Nephron (organoid): ENCODE results near the gene IFRD2.

ENCODE experiments used
- H3K27ac Mint-ChIP-seq, 3 experiments: 2 replicates each; pipeline ENCODE4 v1.8.0; 2020; ENCODE audit warnings: mixed read lengths in 3 of 3, mild to moderate bottlenecking in 2 of 3, moderate library complexity in 1 of 3
- H3K27me3 Mint-ChIP-seq: 2 replicates; pipeline ENCODE4 v1.8.0; 2021; ENCODE audit warnings: low read depth, mild to moderate bottlenecking, moderate library complexity, mixed read lengths
- H3K36me3 Mint-ChIP-seq: 2 replicates; pipeline ENCODE4 v1.8.0; 2020; ENCODE audit warnings: low read depth, mixed read lengths
- H3K4me1 Mint-ChIP-seq: 2 replicates; pipeline ENCODE4 v1.8.0; 2020; ENCODE audit warnings: mixed read lengths
- H3K4me3 Mint-ChIP-seq, 3 experiments: 2 replicates each; pipeline ENCODE4 v1.8.0; 2020; ENCODE audit warnings: mild to moderate bottlenecking in 3 of 3, mixed read lengths in 3 of 3, moderate library complexity in 2 of 3
- H3K9me3 Mint-ChIP-seq: 2 replicates; pipeline ENCODE4 v1.8.0; 2020; ENCODE audit warnings: mixed read lengths
- TF ChIP-seq, protein P1 (sequence below), 3 experiments: fragments of 200-600 bp; sonication (generic); IDR thresholded peaks; one replicate each; pipeline ENCODE4 v1.5.0; 2021; ENCODE audit warnings: antibody characterized with exemption in 3 of 3; ENCODE audit not compliant: unreplicated experiment in 3 of 3

IFRD2 gene

DNA sequence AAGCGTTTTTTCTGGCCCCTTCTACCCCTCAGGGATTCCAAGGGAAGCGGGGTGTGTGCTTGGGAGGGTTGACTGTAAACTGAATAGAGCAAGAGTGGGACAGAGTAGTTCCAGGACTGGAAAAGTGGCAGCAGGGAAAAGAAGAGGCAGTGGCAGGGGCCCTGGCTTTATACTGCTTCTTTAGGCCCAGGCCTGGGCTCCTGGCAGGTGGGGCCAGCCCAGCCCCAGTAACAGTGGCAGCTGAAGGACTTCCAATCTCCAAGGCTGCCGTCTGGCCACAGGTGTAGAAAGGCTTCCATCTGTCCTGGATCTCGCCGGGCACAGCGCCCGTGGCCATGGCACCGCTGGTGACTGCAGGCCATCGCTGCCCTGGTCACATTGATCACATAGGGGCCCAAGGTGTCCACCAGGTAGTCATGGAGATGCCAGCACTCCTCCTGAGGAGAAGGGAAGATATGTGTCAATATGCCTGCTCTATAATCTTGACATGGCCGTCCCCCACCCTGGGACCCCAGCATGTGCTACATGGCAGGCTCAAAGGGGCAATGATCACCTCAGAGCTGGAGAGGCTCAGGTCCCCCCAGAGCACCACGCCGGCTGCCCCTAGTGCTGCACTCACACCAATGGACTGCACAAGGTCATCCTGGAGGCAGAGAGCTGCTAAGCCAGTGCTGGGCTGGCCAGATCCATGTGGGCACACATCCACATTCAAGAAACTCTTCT is 1.0 kb upstream of the IFRD2 start:
- Mint-ChIP-seq H3K4me1 (peaks cover 14% of the 10 kb centered on the region), H3K4me3 (peak overlapping the region; percentile 83 to 90 (median 88)), H3K27ac (peak overlapping the region; percentile 89 to 97 (median 94)), H3K27me3 (peaks cover 3% of the 10 kb centered on the region), H3K36me3 (no peaks in the 10 kb centered on the region), H3K9me3 (no peaks in the 10 kb centered on the region)
- TF ChIP-seq, protein P1, sequence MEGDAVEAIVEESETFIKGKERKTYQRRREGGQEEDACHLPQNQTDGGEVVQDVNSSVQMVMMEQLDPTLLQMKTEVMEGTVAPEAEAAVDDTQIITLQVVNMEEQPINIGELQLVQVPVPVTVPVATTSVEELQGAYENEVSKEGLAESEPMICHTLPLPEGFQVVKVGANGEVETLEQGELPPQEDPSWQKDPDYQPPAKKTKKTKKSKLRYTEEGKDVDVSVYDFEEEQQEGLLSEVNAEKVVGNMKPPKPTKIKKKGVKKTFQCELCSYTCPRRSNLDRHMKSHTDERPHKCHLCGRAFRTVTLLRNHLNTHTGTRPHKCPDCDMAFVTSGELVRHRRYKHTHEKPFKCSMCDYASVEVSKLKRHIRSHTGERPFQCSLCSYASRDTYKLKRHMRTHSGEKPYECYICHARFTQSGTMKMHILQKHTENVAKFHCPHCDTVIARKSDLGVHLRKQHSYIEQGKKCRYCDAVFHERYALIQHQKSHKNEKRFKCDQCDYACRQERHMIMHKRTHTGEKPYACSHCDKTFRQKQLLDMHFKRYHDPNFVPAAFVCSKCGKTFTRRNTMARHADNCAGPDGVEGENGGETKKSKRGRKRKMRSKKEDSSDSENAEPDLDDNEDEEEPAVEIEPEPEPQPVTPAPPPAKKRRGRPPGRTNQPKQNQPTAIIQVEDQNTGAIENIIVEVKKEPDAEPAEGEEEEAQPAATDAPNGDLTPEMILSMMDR (IDR thresholded peaks at IDR 0.05; ENCODE audit: unreplicated experiment in 3 of 3) = no peak

DNA sequence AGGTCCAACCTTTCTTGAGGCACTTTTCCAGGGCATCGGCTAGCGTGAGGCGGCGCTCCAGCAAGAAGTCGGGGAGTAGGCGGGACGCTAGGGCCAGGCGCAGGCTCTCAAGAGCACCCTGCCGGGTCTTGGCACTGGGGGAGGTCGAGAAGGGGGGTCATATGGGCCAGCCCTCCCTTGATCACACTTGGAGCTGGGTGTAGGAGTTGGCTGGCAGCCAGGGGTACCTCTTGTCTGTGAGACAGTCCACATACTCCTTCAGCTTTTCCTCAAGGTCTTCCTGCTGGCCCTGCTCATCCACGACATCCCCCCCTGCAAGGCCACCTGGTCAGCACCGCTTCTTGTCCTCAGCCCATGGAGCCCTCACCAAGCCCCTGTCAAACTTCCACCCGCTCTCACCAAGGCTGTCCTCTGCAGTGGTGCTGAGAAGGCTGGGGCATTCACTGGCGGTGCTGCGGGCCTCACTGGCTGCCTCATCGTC is 2.0 kb downstream of the IFRD2 start:
- peaks cover 3% of the 10 kb centered on the region for H3K27me3 Mint-ChIP-seq
- TF ChIP-seq, protein P1 (IDR thresholded peaks at IDR 0.05; ENCODE audit: unreplicated experiment in 3 of 3) = no peak
- peak overlapping the region; percentile 64 to 83 (median 78) for H3K4me3 Mint-ChIP-seq

GRCh38 chr3:50289130-50289529 is 3.1 kb downstream of the IFRD2 start:
- peaks cover 14% of the 10 kb centered on the region for H3K4me1 Mint-ChIP-seq
- H3K27me3 Mint-ChIP-seq = peaks cover 3% of the 10 kb centered on the region
- no peaks in the 10 kb centered on the region for H3K36me3 Mint-ChIP-seq
- H3K27ac Mint-ChIP-seq = no peak overlapping the region
- H3K9me3 Mint-ChIP-seq = no peaks in the 10 kb centered on the region
- peak overlapping the region; percentile 64 to 78 (median 65) for H3K4me3 Mint-ChIP-seq
- TF ChIP-seq, protein P1 (IDR thresholded peaks at IDR 0.05; ENCODE audit: unreplicated experiment in 3 of 3) = no peak

More for the DNA sequence above, 2.0 kb downstream of the IFRD2 start:
- Mint-ChIP-seq H3K4me1 (peaks cover 14% of the 10 kb centered on the region), H3K27ac (no peak overlapping the region), H3K9me3 (no peaks in the 10 kb centered on the region), H3K36me3 (no peaks in the 10 kb centered on the region)

GRCh38 chr3:50288387-50289007 is 3.7 kb downstream of the IFRD2 start:
- Mint-ChIP-seq H3K4me1 (peaks cover 14% of the 10 kb centered on the region), H3K27ac (no peak overlapping the region), H3K9me3 (no peaks in the 10 kb centered on the region), H3K27me3 (peaks cover 3% of the 10 kb centered on the region), H3K4me3 (peak overlapping the region in 2 of 3 experiments; percentile 13 to 78), H3K36me3 (no peaks in the 10 kb centered on the region)
- TF ChIP-seq, protein P1 (IDR thresholded peaks at IDR 0.05; ENCODE audit: unreplicated experiment in 3 of 3) = no peak

DNA sequence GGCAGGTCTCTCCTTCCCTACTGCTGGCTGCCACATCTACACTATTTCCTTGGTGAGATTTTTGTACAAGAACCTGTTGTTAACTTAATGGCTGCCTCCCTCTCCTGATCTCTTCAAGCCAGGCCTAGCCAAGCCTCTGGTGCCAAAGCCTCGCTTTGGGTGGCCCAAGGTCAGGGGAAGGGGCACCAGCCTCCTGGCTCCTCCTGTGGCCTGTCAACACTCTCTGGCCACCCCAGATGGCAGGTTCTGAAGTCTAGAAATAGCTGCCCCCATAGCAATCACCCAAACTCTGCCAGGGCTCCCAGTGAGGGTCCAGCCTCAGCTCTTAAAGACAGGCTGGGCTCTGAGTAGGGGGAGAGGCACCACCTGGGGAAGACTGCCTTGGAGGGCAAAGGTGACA is 5.0 kb downstream of the IFRD2 start:
- H3K4me1 Mint-ChIP-seq = peaks cover 7% of the 10 kb centered on the region
- TF ChIP-seq, protein P1 (IDR thresholded peaks at IDR 0.05; ENCODE audit: unreplicated experiment in 3 of 3) = no peak
- H3K27me3 Mint-ChIP-seq = no peaks in the 10 kb centered on the region
- no peak overlapping the region for H3K27ac Mint-ChIP-seq
- peak overlapping the region in 1 of 3 experiments; percentile 46 for H3K4me3 Mint-ChIP-seq
- H3K9me3 Mint-ChIP-seq = no peaks in the 10 kb centered on the region
- H3K36me3 Mint-ChIP-seq = no peaks in the 10 kb centered on the region
